ENCODE data around the gene CORO2A. TPM values are rescaled to one million over a fixed set of nuclear protein-coding genes. Genes with fewer than 3 reads are reported as not detected.

Gene CORO2A
- total RNA-seq, 1 experiment from 2014 or later, result 30.5 TPM

GRCh38 chr9:98158071-98158831 lies 34.2 kb downstream of the CORO2A start:
- DNase-seq, result no peak
- Histone ChIP-seq H3K36me3 (replicated peaks; ENCODE audit: control insufficient read depth, insufficient read depth, low read length) (peaks cover 6% of the 10 kb centered on the region), H3K27me3 (ENCODE audit: control insufficient read depth, insufficient read depth, low read length) (no peaks in the 10 kb centered on the region), H3K4me3 (ENCODE audit: insufficient read depth, low read depth, low read length) (no peak overlapping the region)

- DNase-seq, result no peak
- peaks cover 6% of the 10 kb centered on the region for H3K36me3 ChIP-seq (replicated peaks; ENCODE audit: control insufficient read depth, insufficient read depth, low read length)
- no peak overlapping the region for H3K4me3 ChIP-seq (ENCODE audit: insufficient read depth, low read depth, low read length)
- H3K27me3 ChIP-seq (ENCODE audit: control insufficient read depth, insufficient read depth, low read length), result no peaks in the 10 kb centered on the region
Measured at GRCh38 chr9:98157372-98157771, 35.1 kb downstream of the CORO2A start.

- Histone ChIP-seq H3K4me3 (ENCODE audit: insufficient read depth, low read depth, low read length) (no peak overlapping the region), H3K27me3 (ENCODE audit: control insufficient read depth, insufficient read depth, low read length) (no peaks in the 10 kb centered on the region), H3K36me3 (replicated peaks; ENCODE audit: control insufficient read depth, insufficient read depth, low read length) (peaks cover 8% of the 10 kb centered on the region)
- no peak for DNase-seq
Measured at GRCh38 chr9:98154678-98155077, 37.8 kb downstream of the CORO2A start.

- no peak for DNase-seq
- Histone ChIP-seq H3K36me3 (replicated peaks; ENCODE audit: control insufficient read depth, insufficient read depth, low read length) (peaks cover 7% of the 10 kb centered on the region), H3K27me3 (ENCODE audit: control insufficient read depth, insufficient read depth, low read length) (no peaks in the 10 kb centered on the region), H3K4me3 (ENCODE audit: insufficient read depth, low read depth, low read length) (no peak overlapping the region)
Measured at GRCh38 chr9:98152526-98152925, 39.9 kb downstream of the CORO2A start.

GRCh38 chr9:98150721-98151120 lies 41.7 kb downstream of the CORO2A start:
- Histone ChIP-seq H3K36me3 (replicated peaks; ENCODE audit: control insufficient read depth, insufficient read depth, low read length) (peaks cover 4% of the 10 kb centered on the region), H3K4me3 (ENCODE audit: insufficient read depth, low read depth, low read length) (no peak overlapping the region), H3K27me3 (ENCODE audit: control insufficient read depth, insufficient read depth, low read length) (no peaks in the 10 kb centered on the region)
- DNase-seq, result no peak

- H3K27me3 ChIP-seq (ENCODE audit: control insufficient read depth, insufficient read depth, low read length), result no peaks in the 10 kb centered on the region
- no peak overlapping the region for H3K4me3 ChIP-seq (ENCODE audit: insufficient read depth, low read depth, low read length)
- DNase-seq, result no peak
- peaks cover 4% of the 10 kb centered on the region for H3K36me3 ChIP-seq (replicated peaks; ENCODE audit: control insufficient read depth, insufficient read depth, low read length)
Measured at GRCh38 chr9:98150164-98150563, 42.3 kb downstream of the CORO2A start.

GRCh38 chr9:98149422-98149821 lies 43.0 kb downstream of the CORO2A start:
- DNase-seq, result no peak
- Histone ChIP-seq H3K4me3 (ENCODE audit: insufficient read depth, low read depth, low read length) (no peak overlapping the region), H3K27me3 (ENCODE audit: control insufficient read depth, insufficient read depth, low read length) (no peaks in the 10 kb centered on the region), H3K36me3 (replicated peaks; ENCODE audit: control insufficient read depth, insufficient read depth, low read length) (peaks cover 5% of the 10 kb centered on the region)

- H3K4me3 ChIP-seq (ENCODE audit: insufficient read depth, low read depth, low read length), result no peak overlapping the region
- no peak for DNase-seq
- no peaks in the 10 kb centered on the region for H3K27me3 ChIP-seq (ENCODE audit: control insufficient read depth, insufficient read depth, low read length)
- H3K36me3 ChIP-seq (replicated peaks; ENCODE audit: control insufficient read depth, insufficient read depth, low read length), result peaks cover 4% of the 10 kb centered on the region; the same call in 1 of the 2 replicates
Measured at GRCh38 chr9:98148486-98148885, 44.0 kb downstream of the CORO2A start.

GRCh38 chr9:98147582-98147981 lies 44.9 kb downstream of the CORO2A start:
- DNase-seq, result no peak
- no peaks in the 10 kb centered on the region for H3K27me3 ChIP-seq (ENCODE audit: control insufficient read depth, insufficient read depth, low read length)
- H3K4me3 ChIP-seq (ENCODE audit: insufficient read depth, low read depth, low read length), result no peak overlapping the region
- peaks cover 4% of the 10 kb centered on the region; the same call in 1 of the 2 replicates for H3K36me3 ChIP-seq (replicated peaks; ENCODE audit: control insufficient read depth, insufficient read depth, low read length)

- Histone ChIP-seq H3K4me3 (ENCODE audit: insufficient read depth, low read depth, low read length) (no peak overlapping the region), H3K36me3 (replicated peaks; ENCODE audit: control insufficient read depth, insufficient read depth, low read length) (peaks cover 2% of the 10 kb centered on the region; the same call in 1 of the 2 replicates), H3K27me3 (ENCODE audit: control insufficient read depth, insufficient read depth, low read length) (no peaks in the 10 kb centered on the region)
- DNase-seq, result peak; percentile 66
Measured at GRCh38 chr9:98146101-98146991, 46.1 kb downstream of the CORO2A start.

- no peaks in the 10 kb centered on the region for H3K27me3 ChIP-seq (ENCODE audit: control insufficient read depth, insufficient read depth, low read length)
- no peak for DNase-seq
- no peak overlapping the region for H3K4me3 ChIP-seq (ENCODE audit: insufficient read depth, low read depth, low read length)
- H3K36me3 ChIP-seq (replicated peaks; ENCODE audit: control insufficient read depth, insufficient read depth, low read length), result peaks cover 2% of the 10 kb centered on the region; the same call in 1 of the 2 replicates
Measured at GRCh38 chr9:98144631-98145030, 47.8 kb downstream of the CORO2A start.

GRCh38 chr9:98144076-98144475 lies 48.4 kb downstream of the CORO2A start:
- H3K36me3 ChIP-seq (replicated peaks; ENCODE audit: control insufficient read depth, insufficient read depth, low read length), result peaks cover 2% of the 10 kb centered on the region; the same call in 1 of the 2 replicates
- DNase-seq, result no peak
- no peaks in the 10 kb centered on the region for H3K27me3 ChIP-seq (ENCODE audit: control insufficient read depth, insufficient read depth, low read length)
- no peak overlapping the region for H3K4me3 ChIP-seq (ENCODE audit: insufficient read depth, low read depth, low read length)

GRCh38 chr9:98142925-98143481 lies 49.4 kb downstream of the CORO2A start:
- peaks cover 2% of the 10 kb centered on the region; the same call in 1 of the 2 replicates for H3K36me3 ChIP-seq (replicated peaks; ENCODE audit: control insufficient read depth, insufficient read depth, low read length)
- H3K4me3 ChIP-seq (ENCODE audit: insufficient read depth, low read depth, low read length), result no peak overlapping the region
- DNase-seq, result no peak
- H3K27me3 ChIP-seq (ENCODE audit: control insufficient read depth, insufficient read depth, low read length), result no peaks in the 10 kb centered on the region

- Histone ChIP-seq H3K36me3 (replicated peaks; ENCODE audit: control insufficient read depth, insufficient read depth, low read length) (peaks cover 2% of the 10 kb centered on the region), H3K4me3 (ENCODE audit: insufficient read depth, low read depth, low read length) (no peak overlapping the region), H3K27me3 (ENCODE audit: control insufficient read depth, insufficient read depth, low read length) (no peaks in the 10 kb centered on the region)
- no peak for DNase-seq
Measured at GRCh38 chr9:98142182-98142907, 50.1 kb downstream of the CORO2A start.

All from H7 (cell line).